ELR (cell line): ENCODE data around the gene METAP1.
"Not testable (repeated sequence)": the region's sequence is repeated elsewhere in the genome, so short reads cannot be mapped to it uniquely, and the experiment has no call there.

Experiments used
- DNase-seq: peaks from one replicate; pipeline ENCODE4 v3.0.0-alpha.2; 2015; ENCODE audit warnings: low read depth

Gene METAP1

GRCh38 chr4:99059550-99059949, 64.0 kb downstream of the METAP1 start:
- DNase-seq = no peak

GRCh38 chr4:99061048-99061700, 65.7 kb downstream of the METAP1 start:
- DNase-seq = no peak

- no peak for DNase-seq
These were observed 66.6 kb downstream of the METAP1 start for GRCh38 chr4:99062120-99062519.

GRCh38 chr4:99065521-99065920, 70.0 kb downstream of the METAP1 start:
- DNase-seq = not testable (repeated sequence)

- DNase-seq = no peak
These were observed 72.1 kb downstream of the METAP1 start for GRCh38 chr4:99067617-99068016.

GRCh38 chr4:99071159-99071558, 75.6 kb downstream of the METAP1 start:
- DNase-seq = no peak

- no peak for DNase-seq
These were observed 79.3 kb downstream of the METAP1 start for GRCh38 chr4:99074816-99075215.

- DNase-seq = no peak
These were observed 80.9 kb downstream of the METAP1 start for GRCh38 chr4:99076292-99076976.

- no peak for DNase-seq
These were observed 81.7 kb downstream of the METAP1 start for GRCh38 chr4:99077177-99077576.

- no peak for DNase-seq
These were observed 82.8 kb downstream of the METAP1 start for GRCh38 chr4:99078336-99078735.

GRCh38 chr4:99078931-99079624, 83.6 kb downstream of the METAP1 start:
- DNase-seq = no peak

- DNase-seq = no peak
These were observed 84.2 kb downstream of the METAP1 start for GRCh38 chr4:99079625-99080295.

GRCh38 chr4:99080869-99081268, 85.3 kb downstream of the METAP1 start:
- not testable (repeated sequence) for DNase-seq

GRCh38 chr4:99082192-99082591, 86.7 kb downstream of the METAP1 start:
- no peak for DNase-seq

- DNase-seq = no peak
These were observed 89.1 kb downstream of the METAP1 start for GRCh38 chr4:99084595-99084994.

GRCh38 chr4:99088023-99088449, 92.5 kb downstream of the METAP1 start:
- peak; percentile 62 for DNase-seq

- DNase-seq = peak; percentile 86
These were observed 93.2 kb downstream of the METAP1 start, which contains the start of gene ADH5 for GRCh38 chr4:99088481-99089365. Gene ADH5 (minus strand): TSS chr4:99088788. CDS start chr4:99088700, 88 bp downstream.

GRCh38 chr4:99090481-99091215, 95.1 kb downstream of the METAP1 start:
- no peak for DNase-seq

GRCh38 chr4:99091216-99091575, 95.7 kb downstream of the METAP1 start:
- no peak for DNase-seq

GRCh38 chr4:99091841-99092240, 96.3 kb downstream of the METAP1 start:
- not testable (repeated sequence) for DNase-seq

- DNase-seq = no peak
These were observed 103.8 kb downstream of the METAP1 start for GRCh38 chr4:99099311-99099710.
